ENCODE results near the gene AK5.

DNA sequence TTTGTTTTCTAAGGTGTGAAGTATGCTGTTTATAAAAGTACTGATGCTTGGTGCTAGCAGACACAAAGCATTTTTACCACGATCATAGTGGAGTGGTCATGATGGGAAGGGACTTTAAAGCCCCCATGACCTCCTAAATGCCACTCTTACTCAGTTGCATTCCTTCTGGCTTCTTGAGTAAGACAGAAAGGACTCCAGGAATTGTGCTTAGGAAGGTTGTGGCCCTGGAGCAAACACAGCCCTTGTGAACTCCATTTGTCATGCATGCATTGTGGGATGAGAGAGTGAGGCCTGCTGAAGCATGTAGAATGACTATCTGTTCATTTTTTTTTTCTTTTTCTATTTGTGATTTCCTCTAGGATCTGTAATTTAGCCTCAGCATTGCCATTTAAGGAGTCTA lies 34.2 kb downstream of the AK5 start:
- TF ChIP-seq, protein P1, sequence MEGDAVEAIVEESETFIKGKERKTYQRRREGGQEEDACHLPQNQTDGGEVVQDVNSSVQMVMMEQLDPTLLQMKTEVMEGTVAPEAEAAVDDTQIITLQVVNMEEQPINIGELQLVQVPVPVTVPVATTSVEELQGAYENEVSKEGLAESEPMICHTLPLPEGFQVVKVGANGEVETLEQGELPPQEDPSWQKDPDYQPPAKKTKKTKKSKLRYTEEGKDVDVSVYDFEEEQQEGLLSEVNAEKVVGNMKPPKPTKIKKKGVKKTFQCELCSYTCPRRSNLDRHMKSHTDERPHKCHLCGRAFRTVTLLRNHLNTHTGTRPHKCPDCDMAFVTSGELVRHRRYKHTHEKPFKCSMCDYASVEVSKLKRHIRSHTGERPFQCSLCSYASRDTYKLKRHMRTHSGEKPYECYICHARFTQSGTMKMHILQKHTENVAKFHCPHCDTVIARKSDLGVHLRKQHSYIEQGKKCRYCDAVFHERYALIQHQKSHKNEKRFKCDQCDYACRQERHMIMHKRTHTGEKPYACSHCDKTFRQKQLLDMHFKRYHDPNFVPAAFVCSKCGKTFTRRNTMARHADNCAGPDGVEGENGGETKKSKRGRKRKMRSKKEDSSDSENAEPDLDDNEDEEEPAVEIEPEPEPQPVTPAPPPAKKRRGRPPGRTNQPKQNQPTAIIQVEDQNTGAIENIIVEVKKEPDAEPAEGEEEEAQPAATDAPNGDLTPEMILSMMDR (CRISPR knock-in tag; IDR thresholded peaks at IDR 0.05) = no peak
- no peak for TF ChIP-seq BHLHE40 (IDR thresholded peaks at IDR 0.05; ENCODE audit: low read length)
- no peak for TF ChIP-seq SRSF1 (optimal IDR thresholded peaks at IDR 0.05; ENCODE audit: low read depth, low read length)
- TF ChIP-seq, protein P2, sequence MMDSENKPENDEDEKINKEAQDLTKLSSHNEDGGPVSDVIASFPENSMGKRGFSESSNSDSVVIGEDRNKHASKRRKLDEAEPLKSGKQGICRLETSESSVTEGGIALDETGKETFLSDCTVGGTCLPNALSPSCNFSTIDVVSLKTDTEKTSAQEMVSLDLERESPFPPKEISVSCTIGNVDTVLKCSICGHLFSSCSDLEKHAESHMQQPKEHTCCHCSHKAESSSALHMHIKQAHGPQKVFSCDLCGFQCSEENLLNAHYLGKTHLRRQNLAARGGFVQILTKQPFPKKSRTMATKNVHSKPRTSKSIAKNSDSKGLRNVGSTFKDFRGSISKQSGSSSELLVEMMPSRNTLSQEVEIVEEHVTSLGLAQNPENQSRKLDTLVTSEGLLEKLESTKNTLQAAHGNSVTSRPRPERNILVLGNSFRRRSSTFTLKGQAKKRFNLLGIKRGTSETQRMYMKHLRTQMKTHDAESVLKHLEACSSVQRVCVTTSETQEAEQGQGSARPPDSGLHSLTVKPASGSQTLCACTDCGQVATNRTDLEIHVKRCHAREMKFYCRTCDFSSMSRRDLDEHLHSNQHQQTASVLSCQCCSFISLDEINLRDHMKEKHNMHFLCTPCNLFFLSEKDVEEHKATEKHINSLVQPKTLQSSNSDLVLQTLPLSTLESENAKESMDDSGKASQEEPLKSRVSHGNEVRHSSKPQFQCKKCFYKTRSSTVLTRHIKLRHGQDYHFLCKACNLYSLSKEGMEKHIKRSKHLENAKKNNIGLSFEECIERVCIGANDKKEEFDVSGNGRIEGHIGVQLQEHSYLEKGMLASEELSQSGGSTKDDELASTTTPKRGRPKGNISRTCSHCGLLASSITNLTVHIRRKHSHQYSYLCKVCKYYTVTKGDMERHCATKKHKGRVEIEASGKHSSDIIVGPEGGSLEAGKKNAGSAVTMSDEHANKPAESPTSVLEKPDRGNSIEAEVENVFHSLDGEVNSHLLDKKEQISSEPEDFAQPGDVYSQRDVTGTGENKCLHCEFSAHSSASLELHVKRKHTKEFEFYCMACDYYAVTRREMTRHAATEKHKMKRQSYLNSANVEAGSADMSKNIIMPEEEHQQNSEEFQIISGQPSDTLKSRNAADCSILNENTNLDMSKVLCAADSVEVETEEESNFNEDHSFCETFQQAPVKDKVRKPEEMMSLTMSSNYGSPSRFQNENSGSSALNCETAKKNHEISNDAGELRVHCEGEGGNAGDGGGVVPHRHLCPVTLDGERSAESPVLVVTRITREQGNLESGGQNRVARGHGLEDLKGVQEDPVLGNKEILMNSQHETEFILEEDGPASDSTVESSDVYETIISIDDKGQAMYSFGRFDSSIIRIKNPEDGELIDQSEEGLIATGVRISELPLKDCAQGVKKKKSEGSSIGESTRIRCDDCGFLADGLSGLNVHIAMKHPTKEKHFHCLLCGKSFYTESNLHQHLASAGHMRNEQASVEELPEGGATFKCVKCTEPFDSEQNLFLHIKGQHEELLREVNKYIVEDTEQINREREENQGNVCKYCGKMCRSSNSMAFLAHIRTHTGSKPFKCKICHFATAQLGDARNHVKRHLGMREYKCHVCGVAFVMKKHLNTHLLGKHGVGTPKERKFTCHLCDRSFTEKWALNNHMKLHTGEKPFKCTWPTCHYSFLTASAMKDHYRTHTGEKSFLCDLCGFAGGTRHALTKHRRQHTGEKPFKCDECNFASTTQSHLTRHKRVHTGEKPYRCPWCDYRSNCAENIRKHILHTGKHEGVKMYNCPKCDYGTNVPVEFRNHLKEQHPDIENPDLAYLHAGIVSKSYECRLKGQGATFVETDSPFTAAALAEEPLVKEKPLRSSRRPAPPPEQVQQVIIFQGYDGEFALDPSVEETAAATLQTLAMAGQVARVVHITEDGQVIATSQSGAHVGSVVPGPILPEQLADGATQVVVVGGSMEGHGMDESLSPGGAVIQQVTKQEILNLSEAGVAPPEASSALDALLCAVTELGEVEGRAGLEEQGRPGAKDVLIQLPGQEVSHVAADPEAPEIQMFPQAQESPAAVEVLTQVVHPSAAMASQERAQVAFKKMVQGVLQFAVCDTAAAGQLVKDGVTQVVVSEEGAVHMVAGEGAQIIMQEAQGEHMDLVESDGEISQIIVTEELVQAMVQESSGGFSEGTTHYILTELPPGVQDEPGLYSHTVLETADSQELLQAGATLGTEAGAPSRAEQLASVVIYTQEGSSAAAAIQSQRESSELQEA (CRISPR knock-in tag; IDR thresholded peaks at IDR 0.05; ENCODE audit: not compliant biosample characterization) = no peak
- no peak for TF ChIP-seq ZFP36 (IDR thresholded peaks at IDR 0.05; ENCODE audit: borderline replicate concordance, low read depth, low read length, partially characterized antibody)
- no peak for TF ChIP-seq EZH2 (conservative IDR thresholded peaks at IDR 0.05; ENCODE audit: low read depth, low read length)
- TF ChIP-seq, protein P3, sequence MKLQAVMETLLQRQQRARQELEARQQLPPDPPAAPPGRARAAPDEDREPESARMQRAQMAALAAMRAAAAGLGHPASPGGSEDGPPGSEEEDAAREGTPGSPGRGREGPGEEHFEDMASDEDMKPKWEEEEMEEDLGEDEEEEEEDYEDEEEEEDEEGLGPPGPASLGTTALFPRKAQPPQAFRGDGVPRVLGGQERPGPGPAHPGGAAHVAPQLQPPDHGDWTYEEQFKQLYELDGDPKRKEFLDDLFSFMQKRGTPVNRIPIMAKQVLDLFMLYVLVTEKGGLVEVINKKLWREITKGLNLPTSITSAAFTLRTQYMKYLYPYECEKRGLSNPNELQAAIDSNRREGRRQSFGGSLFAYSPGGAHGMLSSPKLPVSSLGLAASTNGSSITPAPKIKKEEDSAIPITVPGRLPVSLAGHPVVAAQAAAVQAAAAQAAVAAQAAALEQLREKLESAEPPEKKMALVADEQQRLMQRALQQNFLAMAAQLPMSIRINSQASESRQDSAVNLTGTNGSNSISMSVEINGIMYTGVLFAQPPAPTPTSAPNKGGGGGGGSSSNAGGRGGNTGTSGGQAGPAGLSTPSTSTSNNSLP (IDR thresholded peaks at IDR 0.05; ENCODE audit: low read depth, low read length) = no peak
- no peak for TF ChIP-seq ZBTB38 (CRISPR knock-in tag; IDR thresholded peaks at IDR 0.05)
- TF ChIP-seq MYNN (CRISPR knock-in tag; IDR thresholded peaks at IDR 0.05; ENCODE audit: low read depth) = no peak
- no peak for TF ChIP-seq BRD4 (CRISPR knock-in tag; IDR thresholded peaks at IDR 0.05)
- TF ChIP-seq, protein P4, sequence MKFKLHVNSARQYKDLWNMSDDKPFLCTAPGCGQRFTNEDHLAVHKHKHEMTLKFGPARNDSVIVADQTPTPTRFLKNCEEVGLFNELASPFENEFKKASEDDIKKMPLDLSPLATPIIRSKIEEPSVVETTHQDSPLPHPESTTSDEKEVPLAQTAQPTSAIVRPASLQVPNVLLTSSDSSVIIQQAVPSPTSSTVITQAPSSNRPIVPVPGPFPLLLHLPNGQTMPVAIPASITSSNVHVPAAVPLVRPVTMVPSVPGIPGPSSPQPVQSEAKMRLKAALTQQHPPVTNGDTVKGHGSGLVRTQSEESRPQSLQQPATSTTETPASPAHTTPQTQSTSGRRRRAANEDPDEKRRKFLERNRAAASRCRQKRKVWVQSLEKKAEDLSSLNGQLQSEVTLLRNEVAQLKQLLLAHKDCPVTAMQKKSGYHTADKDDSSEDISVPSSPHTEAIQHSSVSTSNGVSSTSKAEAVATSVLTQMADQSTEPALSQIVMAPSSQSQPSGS (CRISPR knock-in tag; IDR thresholded peaks at IDR 0.05) = no peak
- no peak for TF ChIP-seq REPIN1 (CRISPR knock-in tag; IDR thresholded peaks at IDR 0.05; ENCODE audit: borderline replicate concordance, low read depth)
- TF ChIP-seq, protein P5, sequence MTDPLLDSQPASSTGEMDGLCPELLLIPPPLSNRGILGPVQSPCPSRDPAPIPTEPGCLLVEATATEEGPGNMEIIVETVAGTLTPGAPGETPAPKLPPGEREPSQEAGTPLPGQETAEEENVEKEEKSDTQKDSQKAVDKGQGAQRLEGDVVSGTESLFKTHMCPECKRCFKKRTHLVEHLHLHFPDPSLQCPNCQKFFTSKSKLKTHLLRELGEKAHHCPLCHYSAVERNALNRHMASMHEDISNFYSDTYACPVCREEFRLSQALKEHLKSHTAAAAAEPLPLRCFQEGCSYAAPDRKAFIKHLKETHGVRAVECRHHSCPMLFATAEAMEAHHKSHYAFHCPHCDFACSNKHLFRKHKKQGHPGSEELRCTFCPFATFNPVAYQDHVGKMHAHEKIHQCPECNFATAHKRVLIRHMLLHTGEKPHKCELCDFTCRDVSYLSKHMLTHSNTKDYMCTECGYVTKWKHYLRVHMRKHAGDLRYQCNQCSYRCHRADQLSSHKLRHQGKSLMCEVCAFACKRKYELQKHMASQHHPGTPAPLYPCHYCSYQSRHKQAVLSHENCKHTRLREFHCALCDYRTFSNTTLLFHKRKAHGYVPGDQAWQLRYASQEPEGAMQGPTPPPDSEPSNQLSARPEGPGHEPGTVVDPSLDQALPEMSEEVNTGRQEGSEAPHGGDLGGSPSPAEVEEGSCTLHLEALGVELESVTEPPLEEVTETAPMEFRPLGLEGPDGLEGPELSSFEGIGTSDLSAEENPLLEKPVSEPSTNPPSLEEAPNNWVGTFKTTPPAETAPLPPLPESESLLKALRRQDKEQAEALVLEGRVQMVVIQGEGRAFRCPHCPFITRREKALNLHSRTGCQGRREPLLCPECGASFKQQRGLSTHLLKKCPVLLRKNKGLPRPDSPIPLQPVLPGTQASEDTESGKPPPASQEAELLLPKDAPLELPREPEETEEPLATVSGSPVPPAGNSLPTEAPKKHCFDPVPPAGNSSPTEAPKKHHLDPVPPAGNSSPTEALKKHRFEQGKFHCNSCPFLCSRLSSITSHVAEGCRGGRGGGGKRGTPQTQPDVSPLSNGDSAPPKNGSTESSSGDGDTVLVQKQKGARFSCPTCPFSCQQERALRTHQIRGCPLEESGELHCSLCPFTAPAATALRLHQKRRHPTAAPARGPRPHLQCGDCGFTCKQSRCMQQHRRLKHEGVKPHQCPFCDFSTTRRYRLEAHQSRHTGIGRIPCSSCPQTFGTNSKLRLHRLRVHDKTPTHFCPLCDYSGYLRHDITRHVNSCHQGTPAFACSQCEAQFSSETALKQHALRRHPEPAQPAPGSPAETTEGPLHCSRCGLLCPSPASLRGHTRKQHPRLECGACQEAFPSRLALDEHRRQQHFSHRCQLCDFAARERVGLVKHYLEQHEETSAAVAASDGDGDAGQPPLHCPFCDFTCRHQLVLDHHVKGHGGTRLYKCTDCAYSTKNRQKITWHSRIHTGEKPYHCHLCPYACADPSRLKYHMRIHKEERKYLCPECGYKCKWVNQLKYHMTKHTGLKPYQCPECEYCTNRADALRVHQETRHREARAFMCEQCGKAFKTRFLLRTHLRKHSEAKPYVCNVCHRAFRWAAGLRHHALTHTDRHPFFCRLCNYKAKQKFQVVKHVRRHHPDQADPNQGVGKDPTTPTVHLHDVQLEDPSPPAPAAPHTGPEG (CRISPR knock-in tag; IDR thresholded peaks at IDR 0.05) = no peak
- TF ChIP-seq ZNF274 (CRISPR knock-in tag; IDR thresholded peaks at IDR 0.05) = no peak
